ENCODE measurements around the gene ARHGAP25.

- no peak for TF ChIP-seq EZH2 (IDR thresholded peaks at IDR 0.05)
- TF ChIP-seq CTCF (IDR thresholded peaks at IDR 0.05) = no peak
These were observed 4.4 kb downstream of the ARHGAP25 start for GRCh38 chr2:68738906-68739594.
